NT2/D1 (cell line): ENCODE measurements around the gene MAGI2.

Experiments used
- DNase-seq: peaks from one replicate; pipeline ENCODE4 v3.0.0-alpha.2; 2011; ENCODE audit warnings: low read depth, low spot score
- H3K27me3 ChIP-seq: 2 replicates; pipeline ENCODE4 v1.6.0; 2011; ENCODE audit warnings: mild to moderate bottlenecking; ENCODE audit not compliant: insufficient read length, insufficient read depth
- H3K36me3 ChIP-seq: 2 replicates; pipeline ENCODE4 v1.6.1; 2011; ENCODE audit warnings: mild to moderate bottlenecking, low read length, mixed read lengths; ENCODE audit not compliant: insufficient read depth, insufficient read length
- H3K4me1 ChIP-seq: 2 replicates; pipeline ENCODE4 v1.5.1; 2011; ENCODE audit not compliant: insufficient read depth, insufficient read length
- H3K4me3 ChIP-seq: 2 replicates; pipeline ENCODE4 v1.5.1; 2011; ENCODE audit warnings: low read depth; ENCODE audit not compliant: insufficient read length
- H3K9ac ChIP-seq: 2 replicates; pipeline ENCODE4 v1.6.0; 2011; ENCODE audit warnings: low read depth; ENCODE audit not compliant: insufficient read length
- H3K9me3 ChIP-seq: 2 replicates; pipeline ENCODE4 v1.5.1; 2011; ENCODE audit warnings: mild to moderate bottlenecking, low read length; ENCODE audit not compliant: insufficient read depth
- SUZ12 ChIP-seq: IDR thresholded peaks from 2 replicates; pipeline ENCODE4 v1.6.1; 2011; ENCODE audit not compliant: insufficient read length, insufficient read depth; ENCODE audit errors: extremely low read depth
- YY1 ChIP-seq: IDR thresholded peaks from 2 replicates; pipeline ENCODE4 v1.6.1; 2011; ENCODE audit not compliant: insufficient read length, insufficient read depth
- ZNF274 ChIP-seq: IDR thresholded peaks from 2 replicates; pipeline ENCODE4 v1.6.1; 2011; ENCODE audit warnings: mild to moderate bottlenecking, low read depth, low read length

MAGI2 gene

GRCh38 chr7:78215199-78215598, 1238.3 kb downstream of the MAGI2 start:
- H3K36me3 ChIP-seq: no peaks in the 10 kb centered on the region
- no peaks in the 10 kb centered on the region for H3K27me3 ChIP-seq
- H3K4me1 ChIP-seq: no peaks in the 10 kb centered on the region
- no peaks in the 10 kb centered on the region for H3K9me3 ChIP-seq
- no peak overlapping the region for H3K4me3 ChIP-seq
- TF ChIP-seq ZNF274 (no peak), SUZ12 (no peak), YY1 (no peak)
- DNase-seq: no peak
- H3K9ac ChIP-seq: no peak overlapping the region

DNA sequence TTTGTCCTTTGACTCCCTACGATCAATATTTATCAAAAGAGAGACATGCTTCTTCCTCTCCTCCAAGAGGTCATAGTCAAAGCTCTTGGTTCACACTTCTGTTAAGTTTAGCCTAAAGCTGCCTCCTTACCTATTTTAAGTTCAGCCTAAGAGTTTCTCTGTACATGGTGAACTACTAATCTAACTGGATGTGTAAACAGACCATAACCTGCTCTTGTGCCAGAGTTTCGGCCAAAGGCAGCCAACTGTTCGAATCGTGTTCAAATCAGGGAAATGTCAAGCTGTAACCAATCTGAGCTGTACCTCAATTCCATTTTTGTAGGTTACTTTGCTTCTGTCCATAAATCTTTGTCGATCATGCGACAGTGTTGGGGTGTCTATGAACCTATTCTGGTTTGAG, 1240.1 kb downstream of the MAGI2 start:
- Histone ChIP-seq H3K36me3 (no peaks in the 10 kb centered on the region), H3K9ac (no peak overlapping the region), H3K9me3 (no peaks in the 10 kb centered on the region), H3K27me3 (no peaks in the 10 kb centered on the region), H3K4me1 (no peaks in the 10 kb centered on the region), H3K4me3 (no peak overlapping the region)
- DNase-seq: no peak
- no peak for TF ChIP-seq SUZ12
- TF ChIP-seq YY1: no peak
- no peak for TF ChIP-seq ZNF274

- Histone ChIP-seq H3K4me1 (no peaks in the 10 kb centered on the region), H3K27me3 (no peaks in the 10 kb centered on the region), H3K9me3 (no peaks in the 10 kb centered on the region), H3K36me3 (no peaks in the 10 kb centered on the region), H3K9ac (no peak overlapping the region), H3K4me3 (no peak overlapping the region)
- no peak for TF ChIP-seq SUZ12
- no peak for TF ChIP-seq YY1
- TF ChIP-seq ZNF274: no peak
- no peak for DNase-seq
These were observed 1240.9 kb downstream of the MAGI2 start for GRCh38 chr7:78212476-78213060.

DNA sequence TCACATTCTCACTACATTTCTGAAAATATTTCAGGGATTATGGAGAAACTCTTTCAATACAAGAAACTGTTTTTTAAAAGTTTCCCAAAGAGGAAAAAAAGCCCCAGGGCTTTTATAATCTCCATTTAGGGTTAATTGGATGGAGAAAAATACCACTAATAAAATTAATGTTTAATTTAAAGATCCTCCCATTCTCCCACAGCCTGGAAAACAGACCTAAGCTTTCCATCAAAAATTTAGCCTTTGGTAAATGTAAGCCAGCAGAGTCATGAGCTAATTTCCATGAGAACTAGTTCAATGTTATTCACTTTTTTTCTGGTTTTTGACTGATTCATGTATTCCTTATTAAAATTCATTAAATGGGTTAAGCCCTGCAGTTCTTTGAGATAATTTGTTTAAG, 1246.2 kb downstream of the MAGI2 start:
- TF ChIP-seq YY1 (no peak), SUZ12 (no peak), ZNF274 (no peak)
- Histone ChIP-seq H3K36me3 (no peaks in the 10 kb centered on the region), H3K9me3 (no peaks in the 10 kb centered on the region), H3K4me3 (no peak overlapping the region), H3K27me3 (no peaks in the 10 kb centered on the region), H3K4me1 (no peaks in the 10 kb centered on the region), H3K9ac (no peak overlapping the region)
- no peak for DNase-seq

DNA sequence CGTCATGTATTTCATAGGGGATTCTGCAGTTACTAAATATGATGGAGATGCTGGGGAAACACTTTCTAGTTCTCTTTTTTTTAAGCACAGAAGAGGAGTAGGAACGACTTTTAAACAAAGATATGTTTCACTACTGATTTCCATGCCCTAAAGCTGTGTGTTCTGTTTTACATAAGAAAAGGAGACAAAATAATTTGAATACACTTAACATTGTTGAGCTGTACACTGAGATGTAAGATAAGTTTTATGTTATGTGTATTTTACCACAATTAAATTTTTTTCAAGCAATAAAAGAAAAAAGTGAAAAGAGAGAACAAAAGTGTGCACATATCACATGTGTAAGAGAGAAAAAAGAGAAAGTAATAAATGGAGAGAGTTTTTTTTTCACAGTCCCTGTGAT, 1246.7 kb downstream of the MAGI2 start:
- no peaks in the 10 kb centered on the region for H3K27me3 ChIP-seq
- no peak for TF ChIP-seq YY1
- no peak overlapping the region for H3K4me3 ChIP-seq
- H3K4me1 ChIP-seq: no peaks in the 10 kb centered on the region
- no peak overlapping the region for H3K9ac ChIP-seq
- DNase-seq: no peak
- H3K36me3 ChIP-seq: no peaks in the 10 kb centered on the region
- no peaks in the 10 kb centered on the region for H3K9me3 ChIP-seq

GRCh38 chr7:78203042-78203720, 1250.3 kb downstream of the MAGI2 start:
- no peak for TF ChIP-seq YY1
- no peak for TF ChIP-seq SUZ12
- TF ChIP-seq ZNF274: no peak
- Histone ChIP-seq H3K9me3 (no peaks in the 10 kb centered on the region), H3K27me3 (no peaks in the 10 kb centered on the region), H3K4me3 (no peak overlapping the region), H3K36me3 (no peaks in the 10 kb centered on the region), H3K9ac (no peak overlapping the region), H3K4me1 (no peaks in the 10 kb centered on the region)
- no peak for DNase-seq

DNA sequence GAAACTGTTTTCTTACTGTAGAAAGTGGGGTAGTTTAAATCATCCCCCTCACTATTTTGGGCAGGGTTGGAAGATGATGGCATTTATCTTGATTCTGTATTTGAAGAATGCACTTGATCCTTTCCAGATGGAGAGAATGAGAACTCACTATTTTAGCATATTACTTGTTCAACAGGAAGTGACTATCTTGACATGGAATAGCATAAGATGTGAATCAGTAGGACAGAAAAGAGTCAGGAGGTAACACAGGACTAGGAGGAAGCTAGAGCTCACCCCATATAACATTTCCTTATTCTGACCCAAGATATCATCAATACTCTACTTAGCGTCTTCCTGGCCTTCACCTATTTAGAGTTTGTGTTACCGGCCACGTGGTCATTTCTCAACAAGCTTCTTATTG, 1254.7 kb downstream of the MAGI2 start:
- H3K9me3 ChIP-seq: no peaks in the 10 kb centered on the region
- H3K27me3 ChIP-seq: no peaks in the 10 kb centered on the region
- no peak for DNase-seq
- no peak overlapping the region for H3K4me3 ChIP-seq
- no peaks in the 10 kb centered on the region for H3K4me1 ChIP-seq
- no peaks in the 10 kb centered on the region for H3K36me3 ChIP-seq
- no peak overlapping the region for H3K9ac ChIP-seq
- TF ChIP-seq YY1 (no peak), SUZ12 (no peak), ZNF274 (no peak)

- no peaks in the 10 kb centered on the region for H3K9me3 ChIP-seq
- no peak for DNase-seq
- no peak for TF ChIP-seq SUZ12
- no peak for TF ChIP-seq YY1
- no peak for TF ChIP-seq ZNF274
These were observed 1256.0 kb downstream of the MAGI2 start for GRCh38 chr7:78197447-78197846.

More at GRCh38 chr7:78197447-78197846, 1256.0 kb downstream of the MAGI2 start:
- no peaks in the 10 kb centered on the region for H3K27me3 ChIP-seq
- H3K4me1 ChIP-seq: no peaks in the 10 kb centered on the region
- H3K36me3 ChIP-seq: no peaks in the 10 kb centered on the region
- no peak overlapping the region for H3K9ac ChIP-seq
- H3K4me3 ChIP-seq: no peak overlapping the region
